OCI-LY7 (cell line): ENCODE results near the gene GRAMD1B. TPM values are rescaled to one million over a fixed set of nuclear protein-coding genes. Genes with fewer than 3 reads are reported as not detected.

Source experiments
- BruUV-seq: library from RNA; stranded (reverse); fragments of 400-500 nt; replicated peaks from 2 replicates; lab custom pipeline; 2021; lab: Mats Ljungman, UMichigan
- CTCF ChIA-PET: fragments of 300-600 bp; sonication (Branson Sonifier 250); formaldehyde crosslinking; loops from one replicate; lab custom pipeline; 2022; ENCODE audit warnings: antibody characterized with exemption; ENCODE audit not compliant: unreplicated experiment; lab: Charles Lee
- POLR2A ChIA-PET: fragments of 300-600 bp; sonication (Branson Sonifier 250); formaldehyde crosslinking; loops from one replicate; lab custom pipeline; 2022; ENCODE audit warnings: antibody characterized with exemption; lab: Charles Lee
- DNase-seq: peaks from one replicate; pipeline ENCODE4 v3.0.0-alpha.2; 2015; ENCODE audit warnings: low spot score
- H2AFZ ChIP-seq: fragments of 200-600 bp; sonication (generic), shearing (Covaris generic); 2 replicates; pipeline ENCODE4 v1.6.1; 2014; ENCODE audit warnings: mild to moderate bottlenecking, antibody characterized with exemption, low read length, moderate library complexity
- H3K27ac ChIP-seq: fragments of 200-600 bp; sonication (generic); 2 replicates; pipeline ENCODE4 v1.5.1; 2014; ENCODE audit warnings: mixed run types, low read depth, mild to moderate bottlenecking, moderate library complexity, low read length, inconsistent platforms; ENCODE audit not compliant: poor library complexity, severe bottlenecking
- H3K36me3 ChIP-seq: fragments of 200-600 bp; sonication (generic); 2 replicates; pipeline ENCODE4 v1.6.1; 2014; ENCODE audit warnings: mild to moderate bottlenecking, antibody characterized with exemption, low read length, moderate library complexity, mixed read lengths; ENCODE audit not compliant: insufficient read depth
- H3K4me1 ChIP-seq: fragments of 200-600 bp; sonication (generic); 2 replicates; pipeline ENCODE4 v1.5.1; 2014; ENCODE audit warnings: mild to moderate bottlenecking, low read length; ENCODE audit not compliant: insufficient read depth, poor library complexity, severe bottlenecking
- H3K4me2 ChIP-seq: fragments of 200-600 bp; sonication (generic); 2 replicates; pipeline ENCODE4 v1.6.1; 2014; ENCODE audit warnings: mild to moderate bottlenecking, low read length
- H3K4me3 ChIP-seq: fragments of 200-600 bp; sonication (generic); 2 replicates; pipeline ENCODE4 v1.5.1; 2014; ENCODE audit warnings: mild to moderate bottlenecking, low read depth, low read length; ENCODE audit not compliant: poor library complexity, severe bottlenecking
- H3K79me2 ChIP-seq: fragments of 200-600 bp; sonication (generic); 2 replicates; pipeline ENCODE4 v1.6.1; 2016; ENCODE audit warnings: low read depth, mild to moderate bottlenecking, low read length, moderate library complexity, mixed read lengths; ENCODE audit not compliant: insufficient read depth
- H3K9me2 ChIP-seq: fragments of 200-600 bp; sonication (generic); 2 replicates; pipeline ENCODE4 v1.6.1; 2016; ENCODE audit warnings: mild to moderate bottlenecking, low read length, mixed read lengths; ENCODE audit not compliant: insufficient read depth
- H3K9me3 ChIP-seq: fragments of 200-600 bp; sonication (generic); 2 replicates; pipeline ENCODE4 v1.6.1; 2014; ENCODE audit warnings: mild to moderate bottlenecking, mixed run types, low read length, mixed read lengths
- H4K20me1 ChIP-seq: fragments of 200-600 bp; sonication (generic); 2 replicates; pipeline ENCODE4 v1.6.1; 2014; ENCODE audit warnings: mild to moderate bottlenecking, antibody characterized with exemption, low read length, moderate library complexity, mixed read lengths; ENCODE audit not compliant: insufficient read depth
- CTCF ChIP-seq: fragments of 200-600 bp; sonication (generic); conservative IDR thresholded peaks from 2 replicates; pipeline ENCODE4 v1.5.1; 2014; ENCODE audit warnings: mild to moderate bottlenecking, antibody characterized with exemption, low read length, moderate library complexity, mixed read lengths
- EZH2phosphoT487 ChIP-seq: fragments of 200-600 bp; sonication (generic); IDR thresholded peaks from 2 replicates; pipeline ENCODE4 v1.6.1; 2018; ENCODE audit warnings: low read depth, borderline replicate concordance, mild to moderate bottlenecking, mixed run types, antibody characterized with exemption, low read length, moderate library complexity, mixed read lengths
- intact Hi-C: fragments of 100-400 bp; cut with micrococcal nuclease; formaldehyde crosslinking; loops from one replicate; pipeline ENCODE4 v1.10.0; 2022; ENCODE audit not compliant: unreplicated experiment
- total RNA-seq, 2 experiments: library from RNA; depleted of rRNA in 1 of 2; stranded (reverse); fragments of >200 nt in 1 of 2; shearing (Covaris generic) in 1 of 2; gene quantifications; 2 replicates each; pipeline ENCODE4 v1.2.3, GENCODE V29; 2014 to 2022

The GRAMD1B gene
- total RNA-seq, 2 experiments from 2014 or later, result 0.16 TPM; not detected in 1

GRCh38 chr11:123526918-123527317 is 96.8 kb downstream of the GRAMD1B start:
- no peaks in the 10 kb centered on the region for H3K9me3 ChIP-seq
- no TSS peak for BruUV-seq
- POLR2A ChIA-PET, result no interaction called here

GRCh38 chr11:123527526-123527925 is 97.5 kb downstream of the GRAMD1B start:
- H3K4me3 ChIP-seq, result no peak overlapping the region
- ChIA-PET CTCF (no interaction called here), POLR2A (interaction anchor here (0.6 kb wide), 1 partner anchor 192 kb away, joined by 3 read pairs; no protein-coding TSS in a partner anchor)
- BruUV-seq, result no TSS peak
- intact Hi-C loops, result no loop called here
- no peaks in the 10 kb centered on the region for H4K20me1 ChIP-seq
- no peaks in the 10 kb centered on the region for H3K79me2 ChIP-seq
- H3K4me2 ChIP-seq, result no peak overlapping the region
- H3K9me2 ChIP-seq, result no peaks in the 10 kb centered on the region
- no peaks in the 10 kb centered on the region for H3K9me3 ChIP-seq
- DNase-seq, result no peak
- no peaks in the 10 kb centered on the region for H3K36me3 ChIP-seq
- TF ChIP-seq CTCF, result no peak
- TF ChIP-seq EZH2phosphoT487, result no peak
- H3K4me1 ChIP-seq, result no peaks in the 10 kb centered on the region
- H2AFZ ChIP-seq, result no peak overlapping the region
- H3K27ac ChIP-seq, result no peak overlapping the region

More at GRCh38 chr11:123526918-123527317, 96.8 kb downstream of the GRAMD1B start:
- no peaks in the 10 kb centered on the region for H3K36me3 ChIP-seq
- H3K79me2 ChIP-seq, result no peaks in the 10 kb centered on the region
- no peak overlapping the region for H3K4me3 ChIP-seq
- TF ChIP-seq CTCF (no peak), EZH2phosphoT487 (no peak)
- H3K4me1 ChIP-seq, result no peaks in the 10 kb centered on the region
- CTCF ChIA-PET, result interaction anchor here (1.2 kb wide), 1 partner anchor 11 kb away, joined by 3 read pairs; no protein-coding TSS in a partner anchor
- intact Hi-C loops, result no loop called here
- no peak for DNase-seq
- H3K27ac ChIP-seq, result no peak overlapping the region
- H2AFZ ChIP-seq, result no peak overlapping the region
- H4K20me1 ChIP-seq, result no peaks in the 10 kb centered on the region
- H3K4me2 ChIP-seq, result no peak overlapping the region
- H3K9me2 ChIP-seq, result no peaks in the 10 kb centered on the region

- Histone ChIP-seq H3K4me1 (no peaks in the 10 kb centered on the region), H3K4me2 (no peak overlapping the region), H2AFZ (no peak overlapping the region), H3K9me3 (no peaks in the 10 kb centered on the region), H3K4me3 (no peak overlapping the region), H3K36me3 (no peaks in the 10 kb centered on the region), H3K27ac (no peak overlapping the region), H3K79me2 (no peaks in the 10 kb centered on the region), H4K20me1 (no peaks in the 10 kb centered on the region), H3K9me2 (no peaks in the 10 kb centered on the region)
- no TSS peak for BruUV-seq
- TF ChIP-seq EZH2phosphoT487 (no peak), CTCF (no peak)
- DNase-seq, result no peak
- intact Hi-C loops, result no loop called here
- ChIA-PET CTCF (no interaction called here), POLR2A (interaction anchor here (0.6 kb wide), 1 partner anchor 193 kb away, joined by 3 read pairs; no protein-coding TSS in a partner anchor)
Observed at GRCh38 chr11:123527947-123528346, 97.9 kb downstream of the GRAMD1B start.
